Gastroesophageal sphincter (tissue), 4 donors: ENCODE measurements around the gene HS6ST3. TPM values are rescaled to one million over a fixed set of nuclear protein-coding genes. Genes with fewer than 3 reads are reported as not detected.
"Not testable (repeated sequence)": the region's sequence is repeated elsewhere in the genome, so short reads cannot be mapped to it uniquely, and the experiment has no call there.

Experiments used
- ATAC-seq: fragments of 150-250 bp; one replicate; pipeline ENCODE4 v1.9.1; 2016; ENCODE audit warnings: mild to moderate bottlenecking, moderate library complexity
- H3K27ac ChIP-seq, 4 donors: fragments of 200-600 bp; sonication (generic) in 3 of 4; 1 replicate in 3 of 4; 2 replicates in 1 of 4; pipeline ENCODE4 v1.5.1; 2016 to 2019
- H3K27me3 ChIP-seq: fragments of 200-600 bp; sonication (generic); one replicate; pipeline ENCODE4 v1.5.1; 2019
- H3K36me3 ChIP-seq, 2 donors: fragments of 200-600 bp; sonication (generic); one replicate each; pipeline ENCODE4 v1.5.1; 2019; ENCODE audit warnings: control low read depth in 1 of 2
- H3K4me1 ChIP-seq, 3 donors: fragments of 200-600 bp; sonication (generic); 1 replicate in 2 of 3; 2 replicates in 1 of 3; pipeline ENCODE4 v1.5.1; 2016 to 2019; ENCODE audit warnings: control low read depth in 2 of 3
- H3K4me3 ChIP-seq, 2 donors: fragments of 200-600 bp; sonication (generic); one replicate each; pipeline ENCODE4 v1.5.1; 2019; ENCODE audit warnings: mild to moderate bottlenecking in 1 of 2, moderate library complexity in 1 of 2
- H3K9me3 ChIP-seq, 3 donors: fragments of 200-600 bp; sonication (generic); one replicate each; pipeline ENCODE4 v1.5.1; 2017 to 2019; ENCODE audit warnings: control low read depth in 2 of 3
- EP300 ChIP-seq: sonication (generic); formaldehyde crosslinking; IDR thresholded peaks from one replicate; pipeline ENCODE4 v1.6.1; 2017; ENCODE audit warnings: antibody characterized with exemption, mild to moderate bottlenecking
- POLR2A ChIP-seq, 2 donors: fragments of 450-650 bp; IDR thresholded peaks; one replicate each; pipeline ENCODE4 v1.6.1; 2017; ENCODE audit warnings: antibody characterized with exemption in 2 of 2, mild to moderate bottlenecking in 2 of 2, moderate library complexity in 1 of 2
- POLR2AphosphoS5 ChIP-seq: sonication (generic); formaldehyde crosslinking; IDR thresholded peaks from one replicate; pipeline ENCODE4 v1.6.1; 2017; ENCODE audit warnings: antibody characterized with exemption
- WGBS, 2 donors: methylation state at CpG; one replicate each; pipeline ENCODE4 v1.1.5; 2018; ENCODE audit warnings: low coverage in 1 of 2; 5-methylcytosine and 5-hydroxymethylcytosine counted together
- total RNA-seq, 4 donors: library from RNA; depleted of rRNA; stranded (reverse); fragments of >200 nt; gene quantifications; one replicate each; pipeline ENCODE4 v1.1.0, GENCODE V29; 2016
- TF ChIP-seq, protein P1 (sequence below), 4 experiments: fragments of 200-600 bp in 2 of 4; fragments of 450-650 bp in 2 of 4; sonication (generic) in 1 of 4; IDR thresholded peaks; one replicate each; pipeline ENCODE4 v1.5.1; 2017 to 2019; ENCODE audit warnings: antibody characterized with exemption in 4 of 4, mild to moderate bottlenecking in 2 of 4, moderate library complexity in 2 of 4

The HS6ST3 gene
- total RNA-seq, 4 donors from 2014 or later: 3.4 to 13.2 (median 5.2) TPM

DNA sequence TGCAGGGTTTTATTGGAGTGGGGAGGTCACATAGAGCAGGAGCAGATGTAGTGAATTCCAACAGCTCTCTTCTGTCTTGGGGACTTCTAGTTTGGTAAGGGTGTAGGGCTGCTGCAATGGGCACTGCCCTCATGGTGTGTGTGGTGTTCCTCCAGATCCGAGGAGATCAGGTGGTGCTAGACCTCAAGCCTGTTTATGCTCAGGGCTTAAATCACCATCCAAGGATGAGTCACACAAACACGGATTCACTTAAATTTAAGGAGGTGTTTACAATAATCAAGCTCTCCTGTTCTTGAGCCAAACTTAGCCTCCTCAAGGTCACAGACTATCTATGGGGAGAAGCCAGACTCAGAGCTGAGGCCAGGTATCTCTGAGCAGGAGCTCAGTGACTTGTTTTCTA is 23.0 kb downstream of the HS6ST3 start:
- 68 to 80% methylated on average over 1 to 2 of the region's 2 CpGs for WGBS, 2 donors
- Histone ChIP-seq H3K4me3 (no peak overlapping the region), H3K27ac (no peak overlapping the region), H3K27me3 (no peaks in the 10 kb centered on the region), H3K9me3 (peaks cover 0 to 11% (median 0%) of the 10 kb centered on the region in 3 donors), H3K4me1 (no peaks in the 10 kb centered on the region), H3K36me3 (no peaks in the 10 kb centered on the region)
- ATAC-seq: no peak
- TF ChIP-seq, protein P1, sequence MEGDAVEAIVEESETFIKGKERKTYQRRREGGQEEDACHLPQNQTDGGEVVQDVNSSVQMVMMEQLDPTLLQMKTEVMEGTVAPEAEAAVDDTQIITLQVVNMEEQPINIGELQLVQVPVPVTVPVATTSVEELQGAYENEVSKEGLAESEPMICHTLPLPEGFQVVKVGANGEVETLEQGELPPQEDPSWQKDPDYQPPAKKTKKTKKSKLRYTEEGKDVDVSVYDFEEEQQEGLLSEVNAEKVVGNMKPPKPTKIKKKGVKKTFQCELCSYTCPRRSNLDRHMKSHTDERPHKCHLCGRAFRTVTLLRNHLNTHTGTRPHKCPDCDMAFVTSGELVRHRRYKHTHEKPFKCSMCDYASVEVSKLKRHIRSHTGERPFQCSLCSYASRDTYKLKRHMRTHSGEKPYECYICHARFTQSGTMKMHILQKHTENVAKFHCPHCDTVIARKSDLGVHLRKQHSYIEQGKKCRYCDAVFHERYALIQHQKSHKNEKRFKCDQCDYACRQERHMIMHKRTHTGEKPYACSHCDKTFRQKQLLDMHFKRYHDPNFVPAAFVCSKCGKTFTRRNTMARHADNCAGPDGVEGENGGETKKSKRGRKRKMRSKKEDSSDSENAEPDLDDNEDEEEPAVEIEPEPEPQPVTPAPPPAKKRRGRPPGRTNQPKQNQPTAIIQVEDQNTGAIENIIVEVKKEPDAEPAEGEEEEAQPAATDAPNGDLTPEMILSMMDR (IDR thresholded peaks at IDR 0.05): no peak
- TF ChIP-seq POLR2A (IDR thresholded peaks at IDR 0.05): no peak
- TF ChIP-seq EP300: no peak
- TF ChIP-seq POLR2AphosphoS5: no peak

GRCh38 chr13:96115368-96115767 is 25.5 kb downstream of the HS6ST3 start:
- ATAC-seq, H3K27ac ChIP-seq, H3K9me3 ChIP-seq, H3K36me3 ChIP-seq, H3K27me3 ChIP-seq, H3K4me1 ChIP-seq, H3K4me3 ChIP-seq: not testable (repeated sequence)
- 90 to 91% methylated on average over 2 of the region's 2 CpGs for WGBS, 2 donors

GRCh38 chr13:96119921-96120320 is 30.0 kb downstream of the HS6ST3 start:
- Histone ChIP-seq H3K4me1 (no peaks in the 10 kb centered on the region), H3K27me3 (no peaks in the 10 kb centered on the region), H3K9me3 (no peaks in the 10 kb centered on the region), H3K27ac (no peak overlapping the region), H3K36me3 (no peaks in the 10 kb centered on the region), H3K4me3 (no peak overlapping the region)
- no peak for ATAC-seq
- 33 to 75% methylated on average over 1 of the region's 1 CpG for WGBS, 2 donors
- TF ChIP-seq, protein P1 (IDR thresholded peaks at IDR 0.05): no peak
- TF ChIP-seq POLR2AphosphoS5: no peak
- no peak for TF ChIP-seq POLR2A (IDR thresholded peaks at IDR 0.05)
- no peak for TF ChIP-seq EP300

DNA sequence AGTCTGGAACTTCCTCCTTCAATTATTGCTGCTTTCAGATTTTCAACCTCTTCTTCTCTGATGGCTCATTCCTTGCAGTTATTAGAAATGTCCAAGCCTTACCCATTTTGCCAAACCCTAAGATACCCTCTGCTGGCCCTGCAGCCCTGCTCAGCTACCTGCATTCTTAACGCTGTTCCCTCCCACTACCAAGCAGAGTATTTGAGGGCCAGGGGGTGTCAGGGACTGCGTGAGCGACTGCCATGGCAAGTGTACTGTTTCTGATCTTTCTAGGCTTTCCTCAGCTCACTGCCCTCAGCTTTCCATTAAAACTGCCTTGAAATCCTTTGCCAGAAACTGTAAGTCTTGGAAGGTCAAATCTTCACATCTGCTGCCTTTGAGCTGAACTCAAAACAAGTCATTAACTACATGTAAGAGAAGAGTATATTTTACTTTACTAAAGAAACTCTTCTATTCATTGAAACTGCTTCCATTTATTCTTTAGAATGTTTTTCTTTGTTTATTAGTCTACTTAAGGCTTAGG is 41.0 kb downstream of the HS6ST3 start:
- no peaks in the 10 kb centered on the region for H3K27me3 ChIP-seq
- no peak overlapping the region for H3K4me3 ChIP-seq
- H3K36me3 ChIP-seq: no peaks in the 10 kb centered on the region
- H3K4me1 ChIP-seq: no peaks in the 10 kb centered on the region
- WGBS, 2 donors: 67% methylated on average over 2 of the region's 3 CpGs; no CpG with 5 or more reads in 1 of the 2 donors
- no peaks in the 10 kb centered on the region for H3K9me3 ChIP-seq
- ATAC-seq: no peak
- TF ChIP-seq, protein P1 (IDR thresholded peaks at IDR 0.05): no peak
- TF ChIP-seq POLR2AphosphoS5 (no peak), POLR2A (IDR thresholded peaks at IDR 0.05) (no peak), EP300 (no peak)
- H3K27ac ChIP-seq: no peak overlapping the region

GRCh38 chr13:96141032-96141431 is 51.1 kb downstream of the HS6ST3 start:
- no peaks in the 10 kb centered on the region for H3K27me3 ChIP-seq
- no peak overlapping the region for H3K4me3 ChIP-seq
- no peak overlapping the region for H3K27ac ChIP-seq
- ATAC-seq: no peak
- H3K4me1 ChIP-seq: peaks cover 0 to 2% (median 0%) of the 10 kb centered on the region in 3 donors
- 23 to 63% methylated on average over 2 to 3 of the region's 3 CpGs for WGBS, 2 donors
- H3K36me3 ChIP-seq: no peaks in the 10 kb centered on the region
- TF ChIP-seq POLR2AphosphoS5: no peak
- no peak for TF ChIP-seq POLR2A (IDR thresholded peaks at IDR 0.05)
- no peak for TF ChIP-seq EP300
- TF ChIP-seq, protein P1 (IDR thresholded peaks at IDR 0.05): peak in 1 of 4 experiments; percentile 41
- H3K9me3 ChIP-seq: no peaks in the 10 kb centered on the region
